SHP77 treated with DMSO at 0.1 percent for 48 hours (cell line): ENCODE data around the gene SLC8B1.

Experiments used
- DNase-seq: peaks from one replicate; lab custom pipeline; 2025; lab: John Stamatoyannopoulos, UW

SLC8B1 gene

DNA sequence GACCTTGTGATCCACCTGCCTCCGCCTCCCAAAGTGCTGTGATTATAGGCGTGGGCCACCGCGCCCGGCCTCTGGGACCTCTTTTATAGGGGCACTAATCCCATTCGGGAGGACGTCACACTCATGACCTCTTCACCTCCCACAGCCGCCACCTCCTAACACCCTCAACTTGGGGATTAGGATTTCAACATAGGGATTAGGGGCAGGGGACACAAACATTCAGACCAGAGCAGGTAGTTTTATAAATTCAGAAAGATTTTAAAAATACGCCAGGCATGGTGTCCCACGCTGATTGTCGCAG lies 64.2 kb downstream of the SLC8B1 start:
- no peak for DNase-seq

DNA sequence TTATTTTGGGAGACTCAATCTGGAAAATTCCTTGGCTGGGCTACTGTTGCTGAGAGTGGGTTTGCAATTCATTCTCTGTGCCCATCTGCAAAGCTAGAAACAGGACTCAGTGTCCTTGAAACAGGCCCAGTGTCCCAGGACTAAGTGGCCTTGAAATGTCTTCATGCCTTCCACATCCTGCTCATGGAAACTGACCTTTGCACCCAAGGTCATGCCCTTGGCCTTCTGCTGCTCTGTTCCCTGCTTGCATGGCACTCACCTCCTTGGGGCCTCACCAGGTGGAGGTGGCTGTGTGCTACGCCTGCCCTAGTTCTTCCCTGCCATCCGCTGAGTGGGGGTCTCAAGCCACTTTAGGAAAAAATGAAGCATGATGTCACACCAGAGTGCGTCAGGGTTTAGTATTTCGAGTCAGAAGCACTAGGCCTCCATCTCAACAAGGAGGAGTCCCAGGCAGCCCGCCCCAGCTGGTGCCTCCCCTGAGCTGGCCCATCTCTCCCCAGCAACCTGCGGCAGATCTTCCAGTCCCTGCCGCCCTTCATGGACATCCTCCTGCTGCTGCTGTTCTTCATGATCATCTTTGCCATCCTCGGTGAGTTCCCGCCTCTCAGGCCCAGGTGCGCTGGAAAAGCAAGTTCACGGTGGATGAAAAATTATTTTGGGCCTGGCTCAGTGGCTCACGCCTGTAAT lies 65.5 kb downstream of the SLC8B1 start:
- DNase-seq, result no peak

DNA sequence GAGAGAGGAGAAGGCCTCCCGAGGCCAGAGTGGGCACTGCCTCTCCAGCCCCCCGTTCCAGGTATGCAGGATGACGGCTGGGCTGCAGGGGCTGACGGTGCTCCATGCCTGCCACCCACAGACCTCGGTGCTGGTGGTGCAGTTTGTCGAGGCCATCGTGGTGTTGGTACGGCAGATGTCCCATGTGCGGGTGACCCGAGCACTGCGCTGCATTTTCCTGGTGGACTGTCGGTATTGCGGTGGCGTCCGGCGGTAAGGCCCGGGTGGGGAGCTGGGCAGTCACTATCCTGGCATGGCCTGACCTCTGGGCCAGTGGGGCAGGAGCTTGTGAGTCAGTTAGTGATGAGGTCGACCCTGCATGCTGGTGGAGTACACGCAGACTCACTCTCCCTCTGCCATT lies 66.3 kb downstream of the SLC8B1 start:
- no peak for DNase-seq

DNA sequence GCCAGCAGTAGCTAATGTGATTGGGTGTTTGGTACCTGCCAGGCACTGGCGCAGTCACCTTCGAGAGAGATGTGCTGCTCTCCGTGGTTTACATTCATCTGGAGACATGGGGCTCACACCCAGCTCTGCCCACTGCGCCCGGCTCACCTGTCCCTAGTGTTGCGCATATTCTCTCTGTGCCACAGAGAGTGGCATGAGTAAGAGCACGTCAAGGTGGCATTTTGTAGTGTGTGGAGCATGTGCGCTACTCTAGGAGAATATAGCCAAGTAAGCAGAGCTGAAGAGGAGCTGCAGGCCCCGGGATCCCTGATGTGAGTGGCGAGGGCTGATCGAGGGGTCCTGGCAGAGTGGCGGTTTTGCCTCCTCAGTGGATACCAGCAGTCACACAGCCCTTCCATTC lies 66.8 kb downstream of the SLC8B1 start:
- no peak for DNase-seq

DNA sequence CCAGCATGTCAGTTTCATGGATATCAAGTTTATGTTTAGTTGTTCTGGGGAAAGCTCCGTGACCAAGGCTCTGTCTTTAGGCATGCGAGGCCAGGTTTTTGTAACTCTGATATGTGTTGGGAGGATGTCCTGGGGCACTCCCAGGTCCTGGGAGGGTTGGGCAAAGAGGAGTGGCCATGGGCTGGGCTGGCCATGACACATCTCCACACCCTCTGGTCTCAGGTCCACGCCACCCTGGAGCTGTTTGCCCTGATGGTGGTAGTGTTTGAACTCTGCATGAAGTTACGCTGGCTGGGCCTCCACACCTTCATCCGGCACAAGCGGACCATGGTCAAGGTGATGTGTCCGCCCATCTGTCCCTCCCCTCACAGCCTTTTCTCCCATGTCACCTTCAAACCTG lies 67.3 kb downstream of the SLC8B1 start:
- DNase-seq, result no peak

DNA sequence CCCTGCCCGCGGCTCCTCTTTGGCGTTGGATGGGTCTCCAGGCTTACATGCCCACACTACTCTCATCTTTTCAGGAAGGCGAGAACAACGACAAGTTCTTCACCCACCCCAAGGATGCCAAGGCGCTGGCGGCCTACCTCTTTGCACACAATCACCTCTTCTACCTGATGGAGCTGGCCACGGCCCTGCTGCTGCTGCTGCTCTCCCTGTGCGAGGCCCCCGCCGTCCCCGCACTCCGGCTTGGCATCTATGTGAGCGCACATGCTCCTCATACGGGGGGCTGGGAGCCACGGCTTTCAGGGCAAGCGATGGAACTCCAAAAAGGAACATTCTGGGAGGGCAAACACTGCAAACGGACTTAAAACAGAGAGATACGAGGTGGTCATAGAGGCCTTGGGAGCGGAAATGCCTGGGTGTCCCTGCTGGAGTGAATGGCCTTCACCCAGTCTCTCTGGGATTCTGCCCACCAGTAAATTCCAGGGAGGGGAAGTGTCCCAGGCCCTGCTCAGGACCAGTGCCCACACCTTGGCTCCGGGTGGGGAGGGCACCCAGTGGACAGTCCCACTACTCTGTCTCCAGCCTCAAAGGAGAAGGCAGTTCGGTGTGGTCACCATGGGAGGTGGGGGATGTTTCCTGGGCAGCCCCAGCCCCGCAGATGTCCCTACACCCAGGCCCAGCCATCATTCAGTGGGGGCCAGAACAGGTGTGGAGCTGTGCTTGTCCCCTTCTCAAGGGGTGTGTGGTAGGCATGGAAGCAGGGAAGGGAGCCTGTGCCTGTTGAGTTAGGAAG lies 68.6 kb downstream of the SLC8B1 start:
- no peak for DNase-seq

DNA sequence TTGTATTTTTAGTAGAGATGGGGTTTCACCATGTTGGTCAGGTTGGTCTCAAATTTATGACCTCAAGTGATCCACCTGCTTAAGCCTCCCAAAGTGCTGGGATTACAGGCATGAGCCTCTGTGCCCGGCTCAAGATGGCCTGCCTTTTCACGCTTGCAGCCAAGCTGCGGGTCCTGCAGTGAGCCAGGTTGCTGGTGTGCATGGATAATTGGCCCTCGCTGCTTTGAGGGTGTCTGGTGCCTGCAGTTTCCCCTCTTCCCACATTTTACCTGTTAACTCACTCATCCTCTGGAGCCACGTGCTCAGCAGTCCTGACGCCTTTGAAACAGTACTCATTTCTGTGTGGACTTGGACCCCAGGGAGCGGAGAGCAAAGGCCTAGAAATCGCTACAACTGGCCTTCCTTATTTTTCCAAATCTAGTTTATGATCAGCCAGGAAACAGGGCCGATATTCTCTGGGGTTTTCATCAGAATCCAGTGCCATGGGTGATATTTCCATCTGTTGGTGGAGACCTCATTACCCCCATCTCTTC lies 71.4 kb downstream of the SLC8B1 start:
- no peak for DNase-seq

DNA sequence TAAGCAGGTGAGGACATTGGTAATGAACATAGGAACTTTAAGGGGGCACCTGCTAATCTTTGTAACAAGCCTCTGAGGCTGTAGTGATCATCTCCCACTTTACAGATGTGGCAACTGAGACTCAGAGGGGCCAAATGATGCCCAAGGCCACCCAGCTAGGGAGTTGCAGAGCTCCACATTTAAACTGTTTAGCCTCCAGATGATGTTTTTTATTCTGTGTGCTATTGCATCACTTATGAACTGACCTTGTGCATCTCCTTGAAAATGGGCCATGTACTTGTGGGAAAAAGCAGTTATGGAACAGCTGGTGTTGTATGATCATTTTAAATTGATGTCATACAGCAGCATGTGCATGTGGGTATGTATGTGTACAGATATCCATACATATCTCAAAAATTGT lies 72.2 kb downstream of the SLC8B1 start:
- DNase-seq, result no peak

DNA sequence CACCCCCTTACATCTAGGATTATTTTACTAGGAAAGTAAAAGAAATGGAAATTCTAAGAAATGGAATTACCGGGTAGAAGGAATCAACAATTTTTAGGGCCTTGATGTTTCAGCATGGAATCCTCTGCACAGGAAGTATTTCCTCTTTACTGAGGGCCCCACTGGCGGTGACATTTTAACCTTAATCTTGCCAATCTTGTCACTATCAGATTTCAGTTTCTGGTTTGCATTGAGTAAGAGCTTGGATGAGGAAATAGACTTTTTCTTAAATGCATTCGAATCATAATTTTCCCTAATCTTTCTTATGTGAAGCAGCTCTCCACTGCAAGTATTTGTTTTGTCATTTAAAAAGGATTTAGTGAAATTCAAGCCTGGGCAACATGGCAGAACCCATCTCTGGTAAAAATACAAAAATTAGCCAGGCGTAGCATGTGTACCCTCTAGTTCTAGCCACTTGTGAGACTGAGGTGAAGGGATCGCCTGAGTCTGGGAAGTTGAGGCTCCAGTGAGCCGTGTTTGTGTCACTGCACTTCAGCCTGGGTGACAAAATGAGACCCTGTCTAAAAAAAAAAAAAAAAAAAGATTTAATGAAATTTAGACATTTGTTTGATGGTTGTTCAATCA lies 73.0 kb downstream of the SLC8B1 start:
- DNase-seq, result no peak

DNA sequence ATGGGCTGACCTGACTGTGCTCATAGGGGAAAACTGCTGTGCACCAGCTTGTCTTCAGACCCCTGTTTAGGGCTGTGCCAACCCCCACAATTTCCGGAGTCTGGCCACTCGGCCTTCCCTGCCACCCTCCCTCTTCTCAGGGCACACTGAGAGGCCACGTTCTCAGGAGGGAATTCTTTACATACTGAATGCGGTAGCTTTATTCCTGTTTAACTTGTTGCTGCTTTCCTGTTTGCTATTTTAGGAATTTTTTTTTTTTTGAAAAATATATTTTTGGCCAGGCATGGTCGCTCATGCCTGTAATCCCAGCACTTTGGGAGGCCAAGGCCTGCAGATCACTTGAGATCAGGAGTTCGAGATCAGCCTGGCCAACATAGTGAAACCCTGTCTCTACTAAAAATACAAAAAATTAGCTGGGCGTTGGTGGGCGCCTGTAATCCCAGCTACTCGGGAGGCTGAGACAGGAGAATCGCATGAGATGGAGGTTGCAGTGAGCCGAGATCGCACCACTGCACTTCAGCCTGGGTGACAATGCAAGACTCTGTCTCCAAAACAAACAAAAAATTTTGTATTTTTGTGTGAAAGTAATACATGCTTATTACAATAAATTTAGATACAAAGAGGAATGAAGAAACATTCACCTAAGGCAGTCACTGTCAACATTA lies 74.1 kb downstream of the SLC8B1 start:
- DNase-seq, result no peak

DNA sequence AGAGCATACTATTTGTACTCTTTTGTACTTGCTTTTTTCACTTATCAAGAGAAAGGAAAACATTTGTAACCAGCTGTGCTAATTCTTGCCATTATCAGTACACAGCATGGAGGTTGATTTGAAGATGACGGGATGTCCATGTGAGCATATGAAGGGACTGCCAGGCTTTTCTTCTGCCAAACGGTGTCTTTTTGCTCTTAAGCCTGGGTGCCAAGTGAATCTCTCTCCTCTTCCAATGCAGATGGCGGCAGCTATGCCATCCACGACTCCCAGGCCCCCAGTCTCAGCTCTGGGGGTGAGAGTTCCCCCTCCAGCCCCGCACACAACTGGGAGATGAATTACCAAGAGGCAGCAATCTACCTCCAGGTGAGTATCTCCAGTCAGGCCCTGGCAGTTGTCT lies 74.8 kb downstream of the SLC8B1 start:
- no peak for DNase-seq

DNA sequence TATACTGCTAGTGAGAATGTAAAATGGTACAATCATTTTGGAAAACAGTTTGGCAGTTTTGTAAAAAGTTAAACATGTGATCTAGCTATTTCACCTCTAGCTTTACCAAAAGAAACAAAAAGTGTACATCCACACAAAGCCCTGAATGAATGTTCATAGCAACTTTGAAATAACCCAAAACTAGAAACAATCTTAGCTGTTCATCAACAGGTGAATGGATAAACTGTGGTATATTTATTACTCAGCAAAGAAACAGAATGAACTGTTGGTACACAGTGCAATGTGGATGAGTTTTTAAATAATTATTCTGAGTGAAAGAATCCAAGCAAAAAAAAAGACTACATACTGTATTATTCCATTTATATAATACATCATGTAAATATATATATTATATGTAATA lies 77.3 kb downstream of the SLC8B1 start:
- no peak for DNase-seq

DNA sequence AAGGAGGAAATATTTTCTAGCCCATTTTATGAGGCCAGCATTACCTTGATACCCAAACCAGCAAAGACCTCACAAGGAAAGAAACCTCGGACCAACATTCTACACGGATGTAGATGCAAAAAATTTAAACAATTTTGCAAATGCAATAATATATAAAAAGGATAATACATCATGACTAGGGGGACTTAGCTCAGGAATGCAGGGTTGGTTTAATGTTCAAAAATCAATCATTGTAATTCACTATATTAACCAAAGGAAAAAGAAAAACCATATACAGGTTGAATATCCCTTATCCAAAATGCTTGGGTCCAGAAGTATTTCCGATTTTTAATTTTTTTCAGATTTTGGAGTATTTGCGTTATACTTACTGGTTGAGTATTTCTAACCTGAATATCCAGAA lies 80.6 kb downstream of the SLC8B1 start:
- no peak for DNase-seq

DNA sequence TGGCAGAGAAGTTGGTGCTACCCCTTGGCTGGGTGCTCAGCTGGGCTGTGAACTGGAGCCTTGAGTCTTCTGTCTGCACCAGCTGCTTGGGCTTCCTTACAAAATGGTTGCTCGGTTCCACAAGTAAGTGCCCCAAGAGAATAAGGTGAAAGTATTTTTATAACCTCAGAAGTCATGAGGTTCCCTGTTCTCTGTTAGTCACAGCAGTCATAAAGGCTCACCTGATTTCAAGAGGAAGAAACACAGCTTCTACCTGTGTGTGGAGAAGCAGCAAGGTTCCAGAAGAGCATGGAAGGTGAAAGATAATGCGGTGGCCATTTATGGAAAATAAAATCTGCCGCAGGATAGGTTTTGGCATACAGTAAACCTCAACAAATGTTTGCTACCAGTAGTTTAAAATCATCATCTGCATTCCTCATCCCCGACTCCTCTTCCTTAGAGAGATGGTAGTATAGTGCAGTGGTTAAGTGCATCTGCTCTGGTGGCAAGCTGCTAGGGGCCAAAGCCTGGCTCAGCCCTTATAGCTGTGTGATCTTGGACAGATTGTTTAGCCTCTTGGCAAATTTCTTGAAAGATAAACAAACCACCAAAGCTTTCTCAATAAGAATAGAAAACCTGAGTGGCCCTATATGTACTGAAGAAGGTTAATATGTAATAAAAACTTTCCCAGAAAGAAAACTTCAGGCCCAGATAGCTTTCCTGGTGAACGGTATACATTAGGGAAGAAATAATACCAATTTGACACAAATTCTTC lies 81.2 kb downstream of the SLC8B1 start:
- DNase-seq, result no peak

DNA sequence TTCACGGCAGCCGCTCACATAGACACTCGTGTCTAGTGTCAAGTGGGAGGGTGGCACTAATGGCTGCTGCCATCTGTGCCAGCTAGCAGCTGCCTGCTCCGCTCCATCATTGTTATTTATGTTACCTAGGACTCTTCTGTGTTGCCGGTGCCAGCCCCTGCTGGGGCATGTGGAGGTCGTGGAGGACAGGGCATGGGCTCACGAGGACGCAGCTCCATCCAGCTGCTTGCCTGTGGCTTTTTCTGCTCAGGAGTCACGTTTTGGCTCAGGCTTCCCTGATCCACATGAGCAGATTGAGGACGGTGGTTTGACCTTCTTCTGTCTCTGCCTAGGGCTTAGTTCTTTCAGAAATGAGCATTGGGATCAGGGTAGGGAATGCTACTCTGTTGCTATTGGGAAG lies 82.4 kb downstream of the SLC8B1 start:
- DNase-seq, result no peak

DNA sequence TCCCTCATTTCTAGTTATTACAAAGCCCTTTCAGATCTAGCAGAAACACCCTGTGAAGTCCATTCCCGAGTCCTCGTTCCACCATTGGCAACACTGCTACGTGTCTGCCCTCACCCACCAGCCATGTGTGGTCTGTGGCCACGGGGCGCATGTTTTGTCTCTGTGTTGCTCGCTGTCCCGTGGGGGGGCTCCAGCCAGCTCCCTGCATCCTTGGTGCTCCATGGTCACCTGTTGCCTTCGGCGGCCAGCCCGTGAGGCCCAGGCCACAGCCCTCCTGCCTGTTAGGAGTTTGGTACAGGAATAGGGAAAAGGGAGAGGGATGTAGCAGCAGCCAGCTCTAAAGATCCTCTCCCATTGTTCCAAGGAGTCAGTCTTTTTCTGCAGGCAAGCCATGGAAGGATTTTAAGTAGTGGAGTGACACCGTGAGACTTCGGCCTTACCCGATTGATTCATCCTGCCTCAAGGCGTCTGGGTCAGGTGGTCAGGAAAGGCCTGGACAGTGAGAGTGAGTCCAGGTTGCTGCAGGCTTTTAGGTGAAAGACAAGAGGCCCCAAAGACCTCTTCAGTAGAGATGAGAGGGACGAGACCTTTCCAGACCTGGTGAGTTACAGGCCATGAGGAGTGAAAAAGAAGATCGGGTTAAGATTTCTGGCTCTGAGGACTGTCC lies 83.4 kb downstream of the SLC8B1 start:
- DNase-seq, result no peak

DNA sequence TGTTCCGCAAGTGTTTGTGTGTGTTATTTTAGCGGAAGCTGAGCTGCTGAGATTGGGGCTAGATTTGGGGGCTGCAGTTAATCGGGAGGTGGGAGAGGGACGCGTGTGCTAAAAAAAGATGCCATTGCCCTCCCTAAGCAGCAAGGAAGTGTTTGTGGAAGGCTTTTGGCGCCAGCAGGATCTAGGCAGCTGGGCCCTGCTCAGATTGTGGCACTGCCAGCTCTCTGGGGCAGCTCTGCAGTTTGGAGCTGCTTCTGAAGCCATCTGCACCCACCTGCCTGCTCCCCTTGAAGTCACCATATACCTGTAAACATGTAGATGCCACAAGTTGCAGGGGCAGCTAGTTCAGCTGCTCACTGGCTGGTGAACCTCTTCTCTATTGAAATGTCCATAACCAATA lies 84.9 kb downstream of the SLC8B1 start:
- DNase-seq, result no peak

DNA sequence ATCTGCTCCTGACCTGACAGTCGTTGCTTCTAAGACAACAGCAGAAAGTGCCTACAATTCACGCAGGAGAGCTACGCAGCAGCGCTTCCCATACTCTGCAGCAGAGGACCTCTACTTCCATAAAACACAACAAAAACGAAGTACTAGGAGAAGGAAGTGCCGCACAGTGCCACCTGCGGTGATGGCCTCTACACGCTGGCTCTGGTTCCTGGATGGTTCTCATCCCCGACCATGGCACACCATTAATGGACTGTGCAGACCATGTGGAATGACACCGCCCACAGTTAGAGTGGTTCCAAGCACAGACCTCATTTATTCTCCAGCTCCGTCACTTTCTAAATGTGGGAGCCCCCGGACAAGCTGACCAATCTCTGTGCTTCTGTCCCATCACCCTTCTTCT lies 85.4 kb downstream of the SLC8B1 start:
- DNase-seq, result no peak

DNA sequence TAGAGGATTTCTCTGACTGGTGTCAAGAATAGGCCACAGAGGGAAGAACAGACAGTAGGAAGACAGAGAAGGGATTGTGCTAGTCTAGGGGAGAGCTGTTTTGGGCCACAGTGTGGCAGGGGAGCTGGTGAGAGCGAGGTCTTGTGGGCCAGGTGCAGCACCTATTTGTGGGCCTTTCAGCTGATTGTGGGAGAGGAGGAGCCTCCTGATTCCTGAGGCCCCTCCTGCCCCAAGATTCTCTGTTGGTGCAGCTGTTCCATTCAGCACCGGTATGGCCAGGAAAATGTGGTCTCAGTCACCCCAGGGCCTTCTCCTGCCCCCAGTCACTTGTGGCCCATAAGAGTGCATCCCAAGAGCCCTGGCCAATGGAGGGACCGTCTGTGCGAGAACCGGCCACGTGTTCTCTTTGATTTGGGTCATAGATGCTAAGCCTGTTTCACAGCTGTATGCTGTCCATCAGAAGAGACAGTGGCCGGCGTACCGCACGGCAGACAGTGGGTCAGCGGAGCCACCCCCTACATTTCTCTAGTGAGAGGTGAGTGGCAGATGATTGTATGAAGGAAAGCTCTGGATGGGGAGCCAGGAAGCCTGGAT lies 86.0 kb downstream of the SLC8B1 start:
- no peak for DNase-seq
